HG02623 (cell line): ENCODE measurements around the gene BEGAIN.

Experiments used
- ATAC-seq: cut with Tn5 transposase; IDR thresholded peaks from one replicate; pipeline ENCODE4 v1.9.1; 2021; ENCODE audit warnings: moderate library complexity; ENCODE audit not compliant: unreplicated experiment

The BEGAIN gene

DNA sequence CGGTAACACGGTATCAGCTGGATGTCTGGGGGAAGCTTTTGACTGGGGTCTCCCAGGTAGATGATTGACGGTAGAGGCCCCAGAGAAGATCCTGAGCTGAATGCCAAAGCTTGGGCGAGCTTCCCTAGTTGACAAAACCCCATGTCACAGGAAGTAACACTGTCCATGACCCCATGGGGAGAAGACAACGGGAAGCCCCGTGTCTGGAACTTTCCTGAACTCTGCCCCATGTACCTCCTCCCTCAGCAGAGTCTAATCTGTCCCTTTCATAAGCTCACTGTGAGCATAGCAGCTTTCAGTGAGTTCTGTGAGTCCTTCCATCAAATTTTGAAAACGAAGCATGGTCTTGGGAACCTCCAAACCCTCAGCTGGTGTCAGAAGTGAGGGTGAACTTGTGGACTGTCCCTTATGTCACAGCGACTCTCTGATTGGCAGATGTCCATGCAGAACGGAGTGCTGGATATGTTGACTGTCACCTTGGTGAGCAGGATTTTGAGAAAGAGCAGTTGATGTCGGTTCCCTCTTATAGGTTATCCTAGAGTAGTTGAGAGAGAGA lies 29.7 kb upstream of the BEGAIN start:
- no peak for ATAC-seq

DNA sequence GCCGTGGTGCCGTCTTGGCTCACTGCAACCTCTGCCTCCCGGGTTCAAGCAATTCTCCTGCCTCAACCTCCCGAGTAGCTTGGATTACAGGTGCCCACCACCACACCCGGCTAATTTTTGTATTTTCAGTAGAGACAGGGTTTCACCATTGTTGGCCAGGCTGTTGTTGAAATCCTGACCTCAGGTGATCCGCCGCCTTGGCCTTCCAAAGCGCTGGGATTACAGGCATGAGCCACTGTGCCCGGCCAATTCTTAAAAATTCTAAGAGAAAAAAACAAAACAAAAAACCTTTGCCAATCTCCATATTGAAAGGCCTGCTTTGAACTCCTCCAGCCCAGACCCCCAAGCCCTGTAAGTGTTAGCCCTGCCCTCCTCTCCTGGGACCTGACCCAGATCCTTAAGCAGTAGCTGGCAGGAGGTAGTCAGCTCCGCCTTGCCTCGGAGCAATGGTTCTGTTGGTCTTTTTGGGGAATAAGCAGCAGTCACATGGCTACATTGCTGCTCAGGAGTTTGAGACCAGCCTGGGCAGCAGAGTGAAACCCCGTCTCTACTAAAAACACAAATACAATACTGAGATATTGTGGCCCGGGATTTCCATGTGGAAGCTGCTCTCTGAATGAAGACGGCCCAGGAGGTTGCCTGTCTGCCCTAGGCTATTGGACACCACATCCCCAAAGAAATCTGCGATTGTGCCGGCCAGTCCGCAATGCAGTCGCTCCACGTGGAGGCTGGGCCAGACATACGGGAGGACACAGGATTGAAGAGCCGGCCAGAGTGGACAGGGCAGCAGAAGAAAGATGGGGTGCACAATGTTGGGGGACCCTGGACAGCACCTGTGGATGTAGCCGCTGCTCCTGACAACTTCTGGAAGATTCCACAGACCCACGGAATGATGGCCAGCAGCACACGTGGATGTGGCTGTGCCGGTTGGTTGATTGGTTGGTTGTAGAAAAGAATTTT lies 28.8 kb upstream of the BEGAIN start:
- no peak for ATAC-seq

DNA sequence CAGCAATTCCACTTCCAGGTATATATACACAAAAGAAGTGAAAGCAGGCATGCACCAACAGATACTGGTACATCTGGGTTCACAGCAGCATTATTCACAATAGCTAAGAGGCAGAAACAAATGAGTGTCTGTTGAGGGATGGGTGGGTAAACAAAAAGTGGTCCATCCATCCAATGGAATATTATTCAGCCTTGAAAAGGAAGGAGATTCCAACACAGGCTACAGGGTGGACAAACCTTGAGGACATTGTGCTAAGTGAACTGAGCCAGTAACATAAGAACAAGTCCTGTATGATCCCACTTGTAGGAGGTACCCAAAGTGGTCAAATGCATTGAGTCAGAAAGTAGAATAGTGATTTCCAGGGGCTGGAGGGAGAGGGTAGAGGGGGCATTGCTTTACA lies 27.6 kb upstream of the BEGAIN start:
- no peak for ATAC-seq

GRCh38 chr14:100612986-100613385 lies 25.8 kb upstream of the BEGAIN start:
- ATAC-seq, result no peak

- ATAC-seq, result no peak
Measured at GRCh38 chr14:100611811-100612480, 24.7 kb upstream of the BEGAIN start.

DNA sequence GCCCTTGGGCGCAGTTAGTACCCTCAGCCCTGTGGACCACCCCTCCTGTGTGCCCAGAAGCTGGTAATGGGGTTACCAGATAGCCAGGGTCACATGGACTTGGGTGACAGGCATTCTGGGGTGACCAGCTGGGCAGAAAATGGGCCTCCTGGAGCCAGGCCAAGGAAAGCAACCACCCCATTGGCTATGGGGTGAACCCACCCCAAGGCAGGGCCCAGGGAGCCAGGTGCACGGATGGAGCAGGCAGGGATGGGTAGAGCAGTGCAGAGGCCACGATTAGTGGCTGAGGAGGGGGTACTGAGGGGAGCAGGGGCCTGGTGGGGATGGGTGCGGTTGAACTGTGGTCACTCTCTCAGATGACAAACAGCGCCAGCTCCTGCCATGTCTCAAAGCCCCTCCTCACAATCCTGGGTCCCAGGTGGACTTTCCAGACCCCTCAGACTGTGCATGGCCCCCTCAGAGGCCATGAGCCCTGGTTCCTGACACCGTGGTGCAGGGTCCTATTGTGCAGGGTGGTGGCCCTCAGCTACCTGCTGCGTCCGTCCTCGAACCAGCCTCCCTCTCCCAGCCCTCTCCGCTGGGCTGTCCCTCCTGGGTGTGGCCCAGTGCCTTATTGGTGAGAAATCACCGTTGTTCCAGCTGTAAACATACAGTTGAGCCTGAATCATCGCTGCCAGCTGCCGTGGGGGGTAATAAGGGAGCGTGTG lies 23.4 kb upstream of the BEGAIN start:
- ATAC-seq, result no peak

GRCh38 chr14:100609941-100610391 lies 22.7 kb upstream of the BEGAIN start:
- ATAC-seq, result no peak

GRCh38 chr14:100609331-100609870 lies 22.2 kb upstream of the BEGAIN start:
- no peak for ATAC-seq

DNA sequence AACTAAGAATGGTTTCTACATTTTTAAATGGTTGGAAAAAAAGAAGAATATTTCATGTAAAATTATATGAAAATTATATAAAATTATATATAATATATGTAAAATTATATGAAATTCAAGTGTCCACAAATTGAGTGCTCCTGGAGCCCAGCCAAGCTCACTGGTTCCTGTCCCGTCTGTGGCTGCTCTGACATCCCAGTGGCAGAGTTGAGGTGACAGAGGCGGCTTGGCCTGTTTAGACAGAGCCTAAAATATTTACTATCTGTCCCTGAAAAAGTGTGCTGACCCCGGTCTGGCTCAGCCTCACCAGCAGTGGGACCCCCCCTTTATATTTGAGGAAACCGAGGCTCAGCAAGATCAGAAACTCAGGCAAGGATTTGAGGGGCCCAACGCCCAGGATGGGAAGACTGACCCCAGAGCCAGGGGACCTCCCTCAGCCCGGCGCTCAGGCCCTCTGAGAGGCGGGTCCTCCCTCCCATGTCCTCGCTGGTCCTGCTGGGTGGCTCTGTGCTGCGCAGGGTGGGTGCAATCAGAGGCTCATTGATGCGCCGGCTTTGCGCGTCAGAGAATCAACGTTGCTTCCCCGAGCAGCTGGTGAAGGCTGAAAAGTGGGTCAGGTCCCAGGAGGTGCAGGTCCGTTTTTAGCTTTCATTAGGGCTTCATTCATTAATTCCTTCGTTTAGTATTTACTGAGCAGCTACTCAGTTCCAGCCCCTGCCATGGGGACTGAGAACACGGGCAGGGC lies 21.5 kb upstream of the BEGAIN start:
- ATAC-seq, result no peak

GRCh38 chr14:100608064-100608463 lies 20.8 kb upstream of the BEGAIN start:
- no peak for ATAC-seq

- no peak for ATAC-seq
Measured at GRCh38 chr14:100607611-100607956, 20.4 kb upstream of the BEGAIN start.

DNA sequence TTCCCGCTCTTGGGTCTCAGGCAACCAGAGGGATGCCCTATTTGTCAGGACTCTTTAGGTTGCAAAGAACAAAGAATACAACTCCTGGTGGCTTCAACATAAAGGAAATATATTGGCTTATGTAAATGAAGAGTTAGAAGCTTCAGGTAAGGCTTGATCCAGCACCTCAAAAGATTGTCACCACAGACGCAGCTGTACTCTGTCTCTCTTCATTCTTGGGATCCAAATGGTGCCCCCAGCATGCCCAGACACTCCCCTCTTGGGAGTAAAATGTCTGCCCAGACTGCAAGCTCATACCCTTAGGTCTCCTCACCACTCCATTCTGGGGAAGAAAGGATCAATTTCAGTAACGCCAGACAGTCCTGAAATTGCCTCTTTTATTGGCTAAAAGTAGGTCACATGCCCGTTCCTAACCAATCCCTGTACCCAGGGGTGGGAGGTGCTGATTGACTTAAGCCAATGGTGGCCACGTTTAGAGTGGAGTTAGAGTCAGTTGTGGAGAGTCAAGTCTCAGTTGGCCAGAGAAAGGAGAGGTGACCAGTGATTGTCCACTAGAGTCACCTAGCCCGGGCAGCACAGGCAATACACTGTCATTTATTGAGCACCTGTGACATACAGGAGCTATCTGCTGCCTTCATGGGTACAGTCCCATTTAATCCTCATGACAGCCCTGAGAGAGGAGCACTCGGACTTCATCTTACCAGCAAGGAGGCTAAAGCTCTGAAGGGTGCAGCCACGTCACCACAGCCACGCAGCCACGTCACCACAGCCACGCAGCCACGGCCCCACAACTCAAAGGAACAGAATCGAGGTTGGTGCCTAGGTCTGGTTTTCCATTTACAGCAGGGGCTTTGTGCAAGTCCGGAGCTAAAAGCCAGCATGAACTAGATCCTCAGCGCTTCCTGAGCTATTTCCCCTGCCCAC lies 19.7 kb upstream of the BEGAIN start:
- ATAC-seq, result no peak

DNA sequence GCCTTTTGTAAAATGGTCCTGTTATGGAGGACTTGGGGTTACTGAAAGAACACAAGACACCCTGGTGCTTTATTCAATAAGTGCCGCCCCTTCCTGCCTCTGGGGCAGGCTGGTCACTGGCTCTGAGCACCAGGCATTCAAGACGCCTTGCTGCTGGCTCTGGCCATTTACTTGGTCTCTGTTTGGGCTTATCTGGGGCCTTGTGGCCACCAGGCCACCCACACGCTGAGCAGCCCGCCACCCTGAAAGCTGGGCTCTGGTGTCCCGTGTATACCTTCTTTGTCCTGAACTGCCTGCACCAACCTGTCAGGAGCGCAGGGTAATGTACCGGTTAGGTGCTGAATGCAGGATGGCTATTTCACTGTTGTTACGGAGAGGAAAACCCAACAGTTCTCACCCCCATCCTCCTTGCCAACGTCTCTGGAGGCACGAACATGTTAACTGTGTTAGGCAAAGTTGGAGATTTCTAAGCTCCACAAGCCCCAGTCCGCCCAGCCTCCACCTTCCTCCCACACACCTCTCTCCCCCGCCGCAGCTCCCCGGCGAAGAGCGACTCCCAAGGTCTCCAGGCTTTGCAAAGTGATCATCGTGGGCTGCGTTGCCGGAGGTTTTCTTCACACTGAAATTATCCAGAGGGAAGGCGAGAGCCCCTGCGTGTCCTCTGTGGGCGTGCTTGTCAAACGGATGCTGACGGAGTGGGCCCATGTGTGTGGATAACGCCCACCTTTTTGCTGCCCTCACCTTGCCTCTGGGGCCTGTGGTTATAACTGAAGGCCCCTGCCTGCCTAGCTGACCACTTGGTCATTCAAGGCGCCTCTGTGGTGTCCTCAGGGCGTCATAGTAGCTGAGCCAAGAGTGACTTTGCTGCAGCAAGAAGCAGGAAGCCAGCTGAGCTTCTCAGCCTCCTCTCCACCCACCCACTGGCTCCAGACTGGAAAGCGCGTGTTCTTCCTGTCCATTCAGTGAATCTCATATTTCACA lies 18.8 kb upstream of the BEGAIN start:
- ATAC-seq, result no peak

- ATAC-seq, result no peak
Measured at GRCh38 chr14:100605230-100605629, 18.0 kb upstream of the BEGAIN start.

DNA sequence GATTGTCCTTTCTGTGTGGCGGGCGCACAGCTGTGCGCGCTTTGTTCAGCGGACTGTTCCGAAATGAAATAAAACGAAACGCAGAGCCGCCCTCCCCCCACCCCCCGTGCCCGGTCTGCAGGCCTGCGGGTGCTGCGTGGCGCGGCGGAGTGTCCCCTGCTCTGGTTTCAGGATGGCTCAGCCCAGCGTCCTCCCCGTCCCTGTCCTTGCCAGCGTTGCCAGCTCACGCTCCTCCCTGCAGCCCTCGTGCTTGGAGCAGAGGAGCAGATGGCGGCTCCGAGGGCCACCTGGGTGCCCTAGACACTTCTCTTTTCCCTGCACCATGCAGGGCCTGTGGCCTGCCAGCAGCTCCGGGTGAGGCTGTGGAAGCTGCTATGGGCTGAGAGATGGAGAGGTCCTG lies 17.5 kb upstream of the BEGAIN start:
- ATAC-seq, result no peak

DNA sequence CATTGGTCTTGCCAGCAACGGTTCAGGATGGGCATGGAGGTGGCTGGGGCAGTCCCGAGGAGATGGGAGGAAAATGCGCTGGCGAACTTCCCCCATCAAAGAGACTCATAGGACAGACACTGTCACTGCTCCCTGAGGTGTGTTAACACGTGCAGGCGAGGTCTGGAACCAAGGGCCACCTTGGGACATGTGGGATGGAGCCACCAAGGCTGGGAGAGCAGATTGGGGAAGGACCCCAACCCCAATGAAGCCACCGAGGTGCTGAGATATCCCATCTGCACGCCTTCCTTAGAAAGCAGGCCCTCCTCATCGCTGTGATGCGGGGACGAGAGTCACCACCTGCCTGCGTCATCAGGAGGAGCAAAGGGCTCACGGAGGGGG lies 16.9 kb upstream of the BEGAIN start:
- ATAC-seq, result no peak

GRCh38 chr14:100603341-100604120 lies 16.3 kb upstream of the BEGAIN start:
- no peak for ATAC-seq
